Fibroblast of skin of scalp (primary cell): Measurements from ENCODE around the gene APPBP2. TPM values are rescaled to one million over a fixed set of nuclear protein-coding genes. Genes with fewer than 3 reads are reported as not detected.
"Not testable (repeated sequence)": the region's sequence is repeated elsewhere in the genome, so short reads cannot be mapped to it uniquely, and the experiment has no call there.

Experiments
- DNase-seq: peaks from one replicate; pipeline ENCODE4 v3.0.0-alpha.2; 2013
- polyA plus RNA-seq, 2 experiments: library from polyadenylated mRNA; unstranded; fragments of 120-200 nt; gene quantifications; one replicate each; pipeline ENCODE4 v1.2.1, GENCODE V29; 2013; ENCODE audit not compliant: insufficient read length in 2 of 2

The APPBP2 gene, protein sequence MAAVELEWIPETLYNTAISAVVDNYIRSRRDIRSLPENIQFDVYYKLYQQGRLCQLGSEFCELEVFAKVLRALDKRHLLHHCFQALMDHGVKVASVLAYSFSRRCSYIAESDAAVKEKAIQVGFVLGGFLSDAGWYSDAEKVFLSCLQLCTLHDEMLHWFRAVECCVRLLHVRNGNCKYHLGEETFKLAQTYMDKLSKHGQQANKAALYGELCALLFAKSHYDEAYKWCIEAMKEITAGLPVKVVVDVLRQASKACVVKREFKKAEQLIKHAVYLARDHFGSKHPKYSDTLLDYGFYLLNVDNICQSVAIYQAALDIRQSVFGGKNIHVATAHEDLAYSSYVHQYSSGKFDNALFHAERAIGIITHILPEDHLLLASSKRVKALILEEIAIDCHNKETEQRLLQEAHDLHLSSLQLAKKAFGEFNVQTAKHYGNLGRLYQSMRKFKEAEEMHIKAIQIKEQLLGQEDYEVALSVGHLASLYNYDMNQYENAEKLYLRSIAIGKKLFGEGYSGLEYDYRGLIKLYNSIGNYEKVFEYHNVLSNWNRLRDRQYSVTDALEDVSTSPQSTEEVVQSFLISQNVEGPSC
- polyA plus RNA-seq (2013, experiment 1 of 2; ENCODE audit: insufficient read length), result 32.8 TPM
- 29.3 TPM for polyA plus RNA-seq (2013, experiment 2 of 2; ENCODE audit: insufficient read length)

DNA sequence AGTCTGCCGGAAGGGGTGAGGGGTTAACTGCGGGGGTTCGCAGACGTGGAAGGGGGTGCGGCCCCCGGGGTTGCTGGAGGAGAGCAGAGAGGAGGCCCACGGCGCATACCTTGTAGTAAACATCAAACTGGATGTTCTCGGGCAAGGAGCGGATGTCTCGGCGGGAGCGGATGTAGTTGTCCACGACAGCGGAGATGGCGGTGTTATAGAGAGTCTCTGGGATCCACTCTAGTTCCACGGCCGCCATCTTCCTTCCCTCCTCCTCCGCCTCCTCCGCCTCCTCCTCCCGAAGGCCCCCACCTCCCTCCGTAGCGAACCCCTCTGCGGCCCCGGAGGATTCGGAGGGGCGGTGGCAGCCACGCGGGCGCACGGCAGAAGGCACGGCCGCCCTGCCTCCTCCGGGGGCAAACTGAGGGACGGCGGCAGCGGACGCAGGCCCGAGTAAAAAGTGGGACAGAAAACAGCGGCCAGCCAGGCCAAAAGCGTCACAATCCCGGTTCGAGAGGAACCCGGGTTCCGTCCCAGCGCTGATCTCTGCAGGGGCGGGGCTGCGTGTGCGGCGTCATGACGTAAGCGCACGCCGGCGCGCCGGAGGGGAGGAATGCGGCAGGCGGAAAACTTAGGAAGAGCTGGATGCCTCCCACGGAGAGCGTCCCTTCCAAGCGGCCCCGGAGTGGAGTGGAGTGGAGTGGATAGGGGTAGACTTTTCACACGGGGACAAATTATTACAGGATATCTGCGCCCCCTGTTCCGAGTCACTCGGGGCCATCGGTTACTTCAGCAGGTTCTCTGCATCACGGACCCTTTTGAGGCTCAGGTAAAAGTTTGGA, at the start of gene APPBP2:
TSS of gene APPBP2 (minus strand) at position 558 of the 830 bp plus-strand sequence. CDS start at position 247, 311 bp downstream.
- DNase-seq, result peak; percentile 91

- peak; percentile 77 for DNase-seq
Measured at GRCh38 chr17:60573236-60574051, 47.4 kb upstream of the APPBP2 start.

DNA sequence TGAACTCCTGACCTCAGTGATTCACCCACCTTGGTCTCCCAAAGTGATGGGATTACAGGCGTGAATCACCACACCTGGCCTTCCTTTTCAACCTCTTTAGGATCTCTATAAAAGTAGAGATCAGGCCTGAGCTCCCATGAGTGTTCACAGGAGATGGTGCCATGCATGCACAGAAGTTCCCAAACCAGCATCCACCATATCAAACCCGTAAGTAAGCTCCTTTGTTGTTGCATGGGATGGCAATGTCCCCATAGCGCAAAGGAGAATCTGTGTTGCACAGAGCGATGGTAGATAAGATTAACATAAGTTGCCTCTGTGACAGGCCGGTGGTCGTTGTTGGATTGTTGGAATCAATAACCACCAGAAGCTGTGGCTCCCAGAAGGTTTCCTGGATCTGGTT, 39.2 kb upstream of the APPBP2 start:
- DNase-seq, result no peak

- DNase-seq, result no peak
Measured at GRCh38 chr17:60563743-60564142, 37.7 kb upstream of the APPBP2 start.

DNA sequence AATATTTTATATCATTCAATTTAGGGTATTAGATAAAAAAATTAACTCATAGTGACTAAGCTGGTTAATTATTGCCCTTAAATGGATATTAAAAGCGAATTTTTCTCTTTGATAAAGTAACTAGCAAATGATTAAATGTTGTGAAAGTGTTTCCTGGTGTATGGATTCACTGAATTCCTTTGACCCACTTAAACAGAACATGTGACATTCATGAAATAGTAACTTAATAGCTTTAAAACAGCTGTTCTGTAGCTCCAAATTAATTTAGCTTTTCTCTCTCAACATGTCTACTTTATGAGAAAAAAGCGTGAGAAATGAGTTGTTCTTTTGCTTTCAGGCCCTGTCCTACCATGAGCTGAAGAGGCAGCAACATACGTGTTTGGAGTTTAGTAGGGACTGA, 36.4 kb upstream of the APPBP2 start:
- DNase-seq, result no peak

GRCh38 chr17:60560860-60561257, 34.8 kb upstream of the APPBP2 start:
- DNase-seq, result no peak

- no peak for DNase-seq
Measured at GRCh38 chr17:60559995-60560859, 34.2 kb upstream of the APPBP2 start.

DNA sequence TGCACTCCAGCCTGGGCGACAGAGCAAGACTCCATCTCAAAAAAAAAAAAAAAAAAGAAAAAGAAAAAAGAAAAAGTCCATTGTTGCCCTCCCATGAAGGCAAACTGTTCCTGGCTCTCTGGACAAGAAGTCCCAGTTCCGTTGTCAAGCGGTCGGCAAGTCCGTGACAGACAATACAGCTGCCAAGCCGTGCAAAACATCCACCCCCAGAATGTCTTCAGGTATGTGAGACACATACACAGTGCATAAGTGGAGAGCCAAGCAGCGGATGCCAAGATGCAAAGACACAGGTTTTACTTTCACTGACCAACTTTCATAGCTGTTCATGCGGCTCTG, 33.6 kb upstream of the APPBP2 start:
- no peak for DNase-seq

GRCh38 chr17:60557805-60558204, 31.8 kb upstream of the APPBP2 start:
- no peak for DNase-seq

- DNase-seq, result no peak
Measured at GRCh38 chr17:60555786-60556185, 29.7 kb upstream of the APPBP2 start.

DNA sequence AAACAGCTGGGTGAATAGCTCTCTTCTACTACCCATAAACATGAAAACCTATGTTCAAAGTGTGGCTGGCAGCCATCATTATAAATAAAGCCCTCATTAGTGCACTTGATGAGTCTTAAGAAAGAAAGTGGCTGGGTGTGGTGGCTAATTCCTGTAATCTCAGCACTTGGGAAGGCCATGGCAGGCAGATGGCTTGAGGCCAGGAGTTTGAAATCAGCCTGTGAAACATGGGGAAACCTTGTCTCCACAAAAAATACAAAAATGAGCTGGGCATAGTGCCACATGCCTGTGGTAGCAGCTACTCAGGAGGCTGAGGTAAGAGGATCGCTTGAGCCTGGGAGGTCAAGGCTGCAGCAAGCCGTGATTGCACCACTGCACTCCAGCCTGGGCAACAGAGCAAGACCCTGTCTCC, 28.3 kb upstream of the APPBP2 start:
- peak; percentile 90 for DNase-seq

DNA sequence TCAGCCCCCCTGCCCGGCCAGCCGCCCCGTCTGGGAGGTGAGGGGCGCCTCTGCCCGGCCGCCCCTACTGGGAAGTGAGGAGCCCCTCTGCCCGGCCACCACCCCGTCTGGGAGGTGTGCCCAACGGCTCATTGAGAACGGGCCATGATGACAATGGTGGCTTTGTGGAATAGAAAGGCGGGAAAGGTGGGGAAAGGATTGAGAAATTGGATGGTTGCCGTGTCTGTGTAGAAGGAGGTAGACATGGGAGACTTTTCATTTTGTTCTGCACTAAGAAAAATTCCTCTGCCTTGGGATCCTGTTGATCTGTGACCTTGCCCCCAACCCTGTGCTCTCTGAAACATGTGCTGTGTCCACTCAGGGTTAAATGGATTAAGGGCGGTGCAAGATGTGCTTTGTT, 26.2 kb upstream of the APPBP2 start:
- DNase-seq, result not testable (repeated sequence)

- DNase-seq, result peak; percentile 53
Measured at GRCh38 chr17:60548990-60549389, 22.9 kb upstream of the APPBP2 start.

DNA sequence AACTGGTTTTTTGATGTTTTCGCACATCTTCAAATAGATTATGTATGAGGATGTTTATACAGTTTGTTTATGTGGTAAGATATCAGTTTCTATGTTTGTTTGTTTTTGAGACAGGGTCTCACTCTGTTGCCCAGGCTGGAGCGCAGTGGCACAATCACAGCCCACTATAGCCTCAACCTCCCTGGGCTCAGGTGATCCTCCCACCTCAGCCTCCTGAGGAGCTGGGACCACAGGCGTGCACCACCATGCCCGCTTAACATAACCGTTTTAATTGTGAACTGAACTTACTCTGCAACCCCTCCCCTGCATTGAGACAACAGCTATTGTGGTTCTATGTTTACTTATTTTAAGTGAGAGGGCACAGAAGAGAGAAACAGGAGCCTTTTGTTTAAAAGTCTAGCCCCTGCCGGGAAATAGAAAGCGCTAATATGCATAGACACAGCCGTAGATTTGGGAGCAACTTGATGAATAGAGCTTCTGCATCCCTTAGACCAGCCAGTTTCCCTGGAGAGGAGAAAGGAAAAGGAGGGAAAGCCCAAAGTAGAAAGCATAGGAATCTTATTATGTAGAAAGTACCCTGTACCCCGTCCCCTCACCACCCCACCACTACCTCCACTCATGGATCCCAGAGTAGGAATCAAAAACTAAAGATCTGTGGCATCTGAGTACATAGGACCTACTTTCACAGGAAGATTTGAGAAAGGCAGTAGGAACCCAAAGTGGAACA, 19.6 kb upstream of the APPBP2 start:
- DNase-seq, result no peak

GRCh38 chr17:60542071-60542470, 16.0 kb upstream of the APPBP2 start:
- DNase-seq, result peak; percentile 63

- DNase-seq, result no peak
Measured at GRCh38 chr17:60540460-60540859, 14.4 kb upstream of the APPBP2 start.

DNA sequence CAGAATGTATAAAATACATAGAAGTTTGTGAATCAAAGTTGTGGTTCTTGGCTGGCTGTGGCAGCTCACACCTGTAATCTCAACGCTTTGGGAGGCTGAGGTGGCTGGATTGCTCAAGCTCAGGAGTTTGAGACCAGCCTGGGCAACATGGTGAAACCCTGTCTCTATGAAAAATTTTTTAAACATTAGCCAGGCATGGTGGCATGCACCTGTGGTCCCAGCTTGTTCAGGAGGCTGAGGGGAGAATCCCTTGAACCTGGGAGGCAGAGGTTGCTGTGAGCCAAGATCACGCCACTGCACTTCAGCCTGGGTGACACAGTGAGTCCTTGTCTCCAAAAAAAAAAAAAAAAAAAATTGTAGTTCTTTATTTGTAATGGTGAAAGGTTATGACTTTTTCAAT, 13.8 kb upstream of the APPBP2 start:
- DNase-seq, result no peak

DNA sequence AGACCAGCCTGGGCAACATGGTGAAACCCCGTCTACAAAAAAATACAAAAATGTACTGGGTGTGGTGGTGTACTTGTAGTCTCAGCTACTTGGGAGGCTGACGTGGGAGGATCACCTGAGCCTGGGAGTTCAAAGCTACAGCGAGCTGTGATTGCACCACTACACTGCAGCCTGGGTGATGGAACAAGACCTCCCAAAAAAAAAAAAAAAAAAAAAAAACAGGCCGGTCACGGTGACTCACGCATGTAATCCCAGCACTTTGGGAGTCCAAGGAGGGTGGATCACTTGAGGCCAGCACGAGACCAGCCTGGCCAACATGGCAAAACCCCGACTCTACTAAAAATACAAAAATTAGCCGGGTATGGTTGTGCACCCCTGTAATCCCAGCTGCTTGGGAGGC, 12.7 kb upstream of the APPBP2 start:
- no peak for DNase-seq

GRCh38 chr17:60535382-60536279, 9.6 kb upstream of the APPBP2 start:
- DNase-seq, result no peak
